B cell (primary cell): ENCODE results near the gene OR10AD1. TPM values are rescaled to one million over a fixed set of nuclear protein-coding genes. Genes with fewer than 3 reads are reported as not detected.

ENCODE experiments used
- ATAC-seq: fragments of 200-7000 bp; cut with Tn5 transposase; one replicate; pipeline ENCODE4 v1.10.0; 2021; ENCODE audit warnings: low read depth, mild to moderate bottlenecking, moderate number of reproducible peaks, moderate library complexity
- CTCF ChIA-PET: fragments of 350-600 bp; sonication (Branson Sonifier 250); formaldehyde crosslinking; loops from one replicate; lab custom pipeline; 2021; ENCODE audit warnings: antibody characterized with exemption, inconsistent platforms; lab: Charles Lee
- POLR2A ChIA-PET: fragments of 350-600 bp; sonication (Branson Sonifier 250); formaldehyde crosslinking; loops from one replicate; lab custom pipeline; 2021; ENCODE audit warnings: antibody characterized with exemption; lab: Charles Lee
- DNase-seq: peaks from one replicate; pipeline ENCODE4 v3.0.0; 2013
- H2AFZ ChIP-seq: 2 replicates; pipeline ENCODE4 v1.6.1; 2012; ENCODE audit warnings: mild to moderate bottlenecking, low read depth, low read length; ENCODE audit not compliant: insufficient read depth, poor library complexity, severe bottlenecking
- H3K27ac ChIP-seq, 2 donors: 1 replicate in 1 of 2; 2 replicates in 1 of 2; pipeline ENCODE4 v1.5.1; 2012 to 2013; ENCODE audit warnings: low read length in 2 of 2, mild to moderate bottlenecking in 2 of 2, moderate library complexity in 1 of 2
- H3K27me3 ChIP-seq, 4 experiments: fragments of 200-600 bp in 1 of 4; sonication (generic) in 1 of 4; replicated peaks in 1 of 4; 1 replicate in 2 of 4; 2 replicates in 2 of 4; pipeline versions ENCODE4 v1.6.1 to v1.7.0; 2013 to 2016; ENCODE audit warnings: low read length in 3 of 4, mild to moderate bottlenecking in 2 of 4, mixed read lengths in 1 of 4, moderate library complexity in 1 of 4; ENCODE audit not compliant: insufficient read depth in 4 of 4, control insufficient read depth in 3 of 4; ENCODE audit errors: control extremely low read depth in 1 of 4
- H3K36me3 ChIP-seq, 2 experiments: replicated peaks in 1 of 2; 1 replicate in 1 of 2; 2 replicates in 1 of 2; pipeline versions ENCODE4 v1.6.1 to v1.7.1; 2013; ENCODE audit warnings: low read length in 1 of 2; ENCODE audit not compliant: insufficient read depth in 2 of 2, control insufficient read depth in 1 of 2; ENCODE audit errors: control extremely low read depth in 1 of 2, extremely low read depth in 1 of 2
- H3K4me1 ChIP-seq, 2 donors: fragments of 200-600 bp in 1 of 2; sonication (generic) in 1 of 2; 1 replicate in 1 of 2; 2 replicates in 1 of 2; pipeline versions ENCODE4 v1.5.1 to v1.6.1; 2013 to 2017; ENCODE audit warnings: low read length in 2 of 2; ENCODE audit not compliant: control insufficient read depth in 2 of 2, insufficient read depth in 2 of 2
- H3K4me2 ChIP-seq: replicated peaks from 2 replicates; pipeline ENCODE3; 2012; ENCODE audit warnings: mild to moderate bottlenecking, low read depth, low read length; ENCODE audit not compliant: poor library complexity, severe bottlenecking
- H3K4me3 ChIP-seq, 5 experiments: fragments of 200-600 bp in 1 of 5; sonication (generic) in 1 of 5; 1 replicate in 3 of 5; 2 replicates in 2 of 5; pipeline versions ENCODE4 v1.5.1 to v1.7.0; 2011 to 2016; ENCODE audit warnings: low read length in 4 of 5, mild to moderate bottlenecking in 4 of 5, low read depth in 2 of 5, control low read depth in 1 of 5, moderate library complexity in 1 of 5; ENCODE audit not compliant: insufficient read depth in 1 of 5; ENCODE audit errors: control extremely low read depth in 1 of 5, extremely low read depth in 1 of 5
- H3K79me2 ChIP-seq: fragments of 200-600 bp; sonication (generic); one replicate; pipeline ENCODE4 v1.6.0; 2016; ENCODE audit warnings: low read length; ENCODE audit not compliant: control insufficient read depth, insufficient read depth
- H3K9ac ChIP-seq: fragments of 200-600 bp; sonication (generic); 2 replicates; pipeline ENCODE4 v1.6.1; 2017; ENCODE audit warnings: mild to moderate bottlenecking, low read length, moderate library complexity
- H3K9me3 ChIP-seq, 3 donors: one replicate each; pipeline versions ENCODE4 v1.6.1 to v1.7.1; 2013; ENCODE audit warnings: low read length in 2 of 3; ENCODE audit not compliant: control insufficient read depth in 2 of 3, insufficient read depth in 1 of 3; ENCODE audit errors: control extremely low read depth in 1 of 3
- H4K20me1 ChIP-seq: 2 replicates; pipeline ENCODE4 v1.6.0; 2012; ENCODE audit warnings: mild to moderate bottlenecking, low read length; ENCODE audit not compliant: insufficient read depth, control insufficient read depth, poor library complexity, severe bottlenecking
- H3K27ac Mint-ChIP-seq: one replicate; pipeline ENCODE4 v1.8.0; 2021; ENCODE audit warnings: mixed read lengths
- H3K27me3 Mint-ChIP-seq: one replicate; pipeline ENCODE4 v1.8.0; 2021; ENCODE audit warnings: mixed read lengths
- H3K4me1 Mint-ChIP-seq: one replicate; pipeline ENCODE4 v1.8.0; 2021; ENCODE audit warnings: mixed read lengths
- H3K4me3 Mint-ChIP-seq: one replicate; pipeline ENCODE4 v1.8.0; 2021; ENCODE audit warnings: mixed read lengths
- H3K9me3 Mint-ChIP-seq: one replicate; pipeline ENCODE4 v1.8.0; 2022; ENCODE audit warnings: mixed read lengths; ENCODE audit not compliant: insufficient read depth
- EZH2 ChIP-seq: IDR thresholded peaks from 2 replicates; pipeline ENCODE4 v1.6.1; 2012; ENCODE audit warnings: borderline replicate concordance, low read depth, mild to moderate bottlenecking, moderate library complexity, low read length; ENCODE audit not compliant: insufficient read depth, poor library complexity, severe bottlenecking
- WGBS: methylation state at CpG from one replicate; pipeline ENCODE4 v1.1.5; 2013; ENCODE audit warnings: missing lambda C conversion rate; ENCODE audit not compliant: insufficient coverage; 5-methylcytosine and 5-hydroxymethylcytosine counted together
- intact Hi-C: fragments of 100-400 bp; cut with micrococcal nuclease; formaldehyde crosslinking; loops from one replicate; pipeline ENCODE4 v1.10.0; 2022
- polyA plus RNA-seq: library from polyadenylated mRNA; depleted of rRNA; stranded (reverse); fragments of >200 nt; gene quantifications from 2 replicates; pipeline ENCODE4 v1.2.3, GENCODE V29; 2012
- total RNA-seq, 2 donors: library from RNA; stranded (reverse); fragments of 120-200 nt in 1 of 2; gene quantifications; 1 replicate in 1 of 2; 2 replicates in 1 of 2; pipeline versions ENCODE4 v1.2.3 to v1.2.4, GENCODE V29; 2013 to 2022
- TF ChIP-seq, protein P1 (sequence below): fragments of 200-600 bp; IDR thresholded peaks from one replicate; pipeline ENCODE4 v1.8.0; 2022; ENCODE audit warnings: antibody characterized with exemption, mild to moderate bottlenecking

Gene OR10AD1
- total and polyA plus RNA-seq, 2 donors (not counting 1 experiment from before 2014, with no cell fraction given), result not detected

GRCh38 chr12:48160807-48161206 is 42.3 kb downstream of the OR10AD1 start:
- Mint-ChIP-seq H3K27me3 (peaks cover 15% of the 10 kb centered on the region), H3K4me3 (no peak overlapping the region), H3K4me1 (peaks cover 17% of the 10 kb centered on the region), H3K27ac (no peak overlapping the region), H3K9me3 (no peaks in the 10 kb centered on the region)
- H3K27me3 ChIP-seq, result peaks cover 0 to 11% (median 0%) of the 10 kb centered on the region in 4 experiments
- intact Hi-C loops, result loop anchor here (10.0 kb wide), 2 partner anchors 256 to 326 kb away; partner anchors contain the start of gene VDR
- H3K9me3 ChIP-seq, result no peaks in the 10 kb centered on the region
- H3K4me1 ChIP-seq, result peaks cover 14 to 15% of the 10 kb centered on the region in 2 donors
- H2AFZ ChIP-seq, result no peak overlapping the region
- H3K4me2 ChIP-seq, result no peak overlapping the region
- no peak for ATAC-seq
- POLR2A ChIA-PET, result no interaction called here
- no peak overlapping the region for H3K9ac ChIP-seq
- DNase-seq, result no peak
- H4K20me1 ChIP-seq, result no peaks in the 10 kb centered on the region
- WGBS, result no CpG with 5 or more reads among the region's 2 CpGs
- H3K27ac ChIP-seq, result no peak overlapping the region
- H3K4me3 ChIP-seq, result no peak overlapping the region
- no peaks in the 10 kb centered on the region for H3K36me3 ChIP-seq
- peaks cover 16% of the 10 kb centered on the region for H3K79me2 ChIP-seq
- no peak for TF ChIP-seq EZH2
- TF ChIP-seq, protein P1, sequence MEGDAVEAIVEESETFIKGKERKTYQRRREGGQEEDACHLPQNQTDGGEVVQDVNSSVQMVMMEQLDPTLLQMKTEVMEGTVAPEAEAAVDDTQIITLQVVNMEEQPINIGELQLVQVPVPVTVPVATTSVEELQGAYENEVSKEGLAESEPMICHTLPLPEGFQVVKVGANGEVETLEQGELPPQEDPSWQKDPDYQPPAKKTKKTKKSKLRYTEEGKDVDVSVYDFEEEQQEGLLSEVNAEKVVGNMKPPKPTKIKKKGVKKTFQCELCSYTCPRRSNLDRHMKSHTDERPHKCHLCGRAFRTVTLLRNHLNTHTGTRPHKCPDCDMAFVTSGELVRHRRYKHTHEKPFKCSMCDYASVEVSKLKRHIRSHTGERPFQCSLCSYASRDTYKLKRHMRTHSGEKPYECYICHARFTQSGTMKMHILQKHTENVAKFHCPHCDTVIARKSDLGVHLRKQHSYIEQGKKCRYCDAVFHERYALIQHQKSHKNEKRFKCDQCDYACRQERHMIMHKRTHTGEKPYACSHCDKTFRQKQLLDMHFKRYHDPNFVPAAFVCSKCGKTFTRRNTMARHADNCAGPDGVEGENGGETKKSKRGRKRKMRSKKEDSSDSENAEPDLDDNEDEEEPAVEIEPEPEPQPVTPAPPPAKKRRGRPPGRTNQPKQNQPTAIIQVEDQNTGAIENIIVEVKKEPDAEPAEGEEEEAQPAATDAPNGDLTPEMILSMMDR, result no peak
- CTCF ChIA-PET, result interaction anchor here (0.6 to 1.7 kb wide), 3 partner anchors 36 to 446 kb away, joined by 3 to 4 read pairs (median 4); partner anchors contain the start of gene SENP1

- H3K4me1 Mint-ChIP-seq, result peaks cover 17% of the 10 kb centered on the region
- H3K4me3 Mint-ChIP-seq, result no peak overlapping the region
- no peaks in the 10 kb centered on the region for H3K9me3 ChIP-seq
- TF ChIP-seq EZH2, result no peak
- TF ChIP-seq, protein P1, result no peak
- ChIA-PET POLR2A (no interaction called here), CTCF (interaction anchor here (0.6 to 1.7 kb wide), 4 partner anchors 37 to 445 kb away, joined by 3 to 4 read pairs (median 4); partner anchors contain the start of gene SENP1)
- H3K36me3 ChIP-seq, result no peaks in the 10 kb centered on the region
- H4K20me1 ChIP-seq, result no peaks in the 10 kb centered on the region
- intact Hi-C loops, result loop anchor here (10.0 kb wide), 2 partner anchors 255 to 325 kb away; partner anchors contain the start of gene VDR
- H3K4me3 ChIP-seq, result no peak overlapping the region
- no peak for DNase-seq
- ATAC-seq, result no peak
- H3K9ac ChIP-seq, result no peak overlapping the region
- H3K27ac Mint-ChIP-seq, result no peak overlapping the region
- no peak overlapping the region for H3K27ac ChIP-seq
- H3K27me3 Mint-ChIP-seq, result peaks cover 11% of the 10 kb centered on the region
- H3K4me1 ChIP-seq, result peaks cover 14 to 15% of the 10 kb centered on the region in 2 donors
- H3K79me2 ChIP-seq, result peaks cover 16% of the 10 kb centered on the region
- no peak overlapping the region for H3K4me2 ChIP-seq
- no peak overlapping the region for H2AFZ ChIP-seq
- no peaks in the 10 kb centered on the region for H3K9me3 Mint-ChIP-seq
- WGBS, result 55% methylated on average over 5 of the region's 5 CpGs
- peaks cover 0 to 8% (median 0%) of the 10 kb centered on the region in 4 experiments for H3K27me3 ChIP-seq
Observed at GRCh38 chr12:48160046-48160445, 43.0 kb downstream of the OR10AD1 start.
